Trophoblast cell (in vitro differentiated cells and primary cell): ENCODE measurements around the gene CACNA1C.

ENCODE experiments used
- DNase-seq, 2 donors: peaks; one replicate each; pipeline ENCODE4 v3.0.0-alpha.2; 2016
- H2AFZ ChIP-seq: 2 replicates; pipeline ENCODE4 v1.6.1; 2013; ENCODE audit warnings: low read length, moderate library complexity, mild to moderate bottlenecking; ENCODE audit not compliant: insufficient read depth, poor library complexity
- H2AK5ac ChIP-seq: 2 replicates; pipeline ENCODE4 v1.6.1; 2013; ENCODE audit warnings: mild to moderate bottlenecking, low read length
- H2BK120ac ChIP-seq: 2 replicates; pipeline ENCODE4 v1.6.1; 2013; ENCODE audit warnings: low read length, mild to moderate bottlenecking, moderate library complexity; ENCODE audit not compliant: insufficient read depth, poor library complexity
- H2BK12ac ChIP-seq: 2 replicates; pipeline ENCODE4 v1.6.1; 2013; ENCODE audit warnings: mild to moderate bottlenecking, low read length, moderate library complexity
- H2BK5ac ChIP-seq: 2 replicates; pipeline ENCODE4 v1.6.1; 2013; ENCODE audit warnings: low read length, low read depth, moderate library complexity, mild to moderate bottlenecking; ENCODE audit not compliant: poor library complexity
- H3K14ac ChIP-seq: 2 replicates; pipeline ENCODE4 v1.6.1; 2013; ENCODE audit warnings: mild to moderate bottlenecking, low read length
- H3K18ac ChIP-seq: 2 replicates; pipeline ENCODE4 v1.6.1; 2013; ENCODE audit warnings: mild to moderate bottlenecking, low read length
- H3K23ac ChIP-seq: 2 replicates; pipeline ENCODE4 v1.6.1; 2013; ENCODE audit warnings: low read length
- H3K27ac ChIP-seq: 2 replicates; pipeline ENCODE4 v1.5.1; 2013; ENCODE audit warnings: low read depth, mild to moderate bottlenecking, inconsistent platforms, low read length, moderate library complexity
- H3K27me3 ChIP-seq: 2 replicates; pipeline ENCODE4 v1.6.1; 2013; ENCODE audit warnings: inconsistent platforms, mild to moderate bottlenecking, low read length, moderate library complexity; ENCODE audit not compliant: insufficient read depth
- H3K36me3 ChIP-seq, 2 experiments: 1 replicate in 1 of 2; 2 replicates in 1 of 2; pipeline ENCODE4 v1.6.1; 2013; ENCODE audit warnings: low read length in 2 of 2, mild to moderate bottlenecking in 2 of 2, moderate library complexity in 1 of 2; ENCODE audit not compliant: insufficient read depth in 2 of 2, control insufficient read depth in 1 of 2
- H3K4ac ChIP-seq: 2 replicates; pipeline ENCODE4 v1.6.1; 2013; ENCODE audit warnings: low read depth, mild to moderate bottlenecking, low read length, moderate library complexity
- H3K4me1 ChIP-seq, 2 experiments: 1 replicate in 1 of 2; 2 replicates in 1 of 2; pipeline ENCODE4 v1.6.1; 2013; ENCODE audit warnings: low read length in 2 of 2, mild to moderate bottlenecking in 2 of 2, moderate library complexity in 1 of 2; ENCODE audit not compliant: insufficient read depth in 2 of 2, control insufficient read depth in 1 of 2
- H3K4me2 ChIP-seq: 2 replicates; pipeline ENCODE4 v1.6.1; 2013; ENCODE audit warnings: inconsistent platforms, mild to moderate bottlenecking, low read length, moderate library complexity
- H3K4me3 ChIP-seq: 2 replicates; pipeline ENCODE4 v1.5.1; 2013; ENCODE audit warnings: mild to moderate bottlenecking, low read depth, low read length, inconsistent platforms
- H3K79me1 ChIP-seq: one replicate; pipeline ENCODE4 v1.6.1; 2013; ENCODE audit warnings: low read length
- H3K79me2 ChIP-seq: 2 replicates; pipeline ENCODE4 v1.6.1; 2013; ENCODE audit warnings: low read length, mild to moderate bottlenecking; ENCODE audit not compliant: control insufficient read depth, insufficient read depth, poor library complexity
- H3K9ac ChIP-seq: 2 replicates; pipeline ENCODE4 v1.6.1; 2013; ENCODE audit warnings: mild to moderate bottlenecking, low read length
- H3K9me3 ChIP-seq: 2 replicates; pipeline ENCODE4 v1.6.1; 2013; ENCODE audit warnings: low read depth, mild to moderate bottlenecking, control low read depth, inconsistent platforms, low read length; ENCODE audit not compliant: insufficient read depth
- H4K12ac ChIP-seq: 2 replicates; pipeline ENCODE4 v1.6.1; 2013; ENCODE audit warnings: low read depth, mild to moderate bottlenecking, low read length, moderate library complexity
- H4K8ac ChIP-seq: 2 replicates; pipeline ENCODE4 v1.6.1; 2013; ENCODE audit warnings: low read depth, mild to moderate bottlenecking, low read length, moderate library complexity
- H4K91ac ChIP-seq: one replicate; pipeline ENCODE4 v1.6.1; 2013; ENCODE audit warnings: low read depth, mild to moderate bottlenecking, low read length, moderate library complexity
- WGBS: extraction: QIAGEN DNeasy Blood & Tissue Kit; methylation state at CpG from one replicate; pipeline ENCODE4 v1.1.7; 2013; ENCODE audit warnings: missing lambda C conversion rate; ENCODE audit not compliant: insufficient read length, insufficient coverage; ENCODE audit errors: extremely low coverage; 5-methylcytosine and 5-hydroxymethylcytosine counted together

CACNA1C gene

DNA sequence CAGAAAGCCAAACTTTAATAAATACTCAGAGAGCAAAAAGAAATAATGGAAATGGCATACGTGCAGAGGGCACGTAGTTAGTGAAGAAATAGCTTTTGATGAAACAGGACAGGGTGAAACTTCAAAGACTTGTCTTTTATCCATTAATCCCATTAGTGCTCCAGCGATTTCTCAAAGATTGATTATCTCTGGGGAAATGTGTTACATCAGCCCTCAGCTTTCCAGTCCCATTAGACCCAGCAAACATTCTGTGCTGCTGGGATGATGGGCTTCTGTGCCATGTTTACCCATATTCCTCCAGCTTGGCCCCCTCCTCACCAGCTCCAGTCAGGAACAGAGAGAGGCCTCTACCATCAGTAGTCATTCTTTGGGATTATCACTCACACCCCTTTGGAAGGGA is 113.1 kb downstream of the CACNA1C start:
- Histone ChIP-seq H4K12ac (no peak overlapping the region), H4K91ac (no peak overlapping the region), H3K9me3 (no peaks in the 10 kb centered on the region), H3K27me3 (no peaks in the 10 kb centered on the region), H3K36me3 (no peaks in the 10 kb centered on the region), H3K18ac (no peak overlapping the region), H3K4me3 (no peak overlapping the region), H4K8ac (no peak overlapping the region), H3K27ac (no peak overlapping the region), H3K79me2 (no peaks in the 10 kb centered on the region), H3K9ac (no peak overlapping the region), H2BK120ac (no peak overlapping the region), H3K4me1 (peaks cover 0 to 3% of the 10 kb centered on the region in 2 experiments), H2AFZ (no peak overlapping the region), H3K4me2 (no peak overlapping the region), H3K23ac (no peak overlapping the region), H2BK5ac (no peak overlapping the region), H3K14ac (no peak overlapping the region), H3K4ac (no peak overlapping the region), H3K79me1 (no peaks in the 10 kb centered on the region), H2AK5ac (no peak overlapping the region), H2BK12ac (no peak overlapping the region)
- no CpG with 5 or more reads among the region's 3 CpGs for WGBS
- DNase-seq: no peak

DNA sequence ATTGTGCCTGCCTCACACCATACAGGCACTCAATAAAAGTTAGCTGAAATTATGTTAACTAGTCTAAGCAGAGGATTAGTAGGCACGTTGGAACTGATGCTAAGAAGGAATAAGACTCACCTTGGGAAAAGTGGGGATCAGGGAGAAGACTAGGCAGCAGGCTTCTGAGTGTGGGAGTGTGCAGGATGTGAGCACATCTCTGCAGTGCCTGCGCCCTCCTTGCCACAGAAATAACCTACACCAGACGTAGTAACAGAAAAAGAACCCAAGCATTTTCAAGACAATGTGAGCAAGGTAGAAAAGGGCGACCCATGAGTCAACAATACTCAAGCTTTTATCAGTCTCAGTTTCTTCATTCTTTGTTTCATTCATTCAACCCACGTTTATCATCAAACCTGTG is 113.9 kb downstream of the CACNA1C start:
- Histone ChIP-seq H3K27me3 (no peaks in the 10 kb centered on the region), H4K8ac (no peak overlapping the region), H3K36me3 (no peaks in the 10 kb centered on the region), H2BK120ac (no peak overlapping the region), H3K9ac (no peak overlapping the region), H3K79me2 (no peaks in the 10 kb centered on the region), H4K12ac (no peak overlapping the region), H4K91ac (no peak overlapping the region), H2BK12ac (no peak overlapping the region), H2AFZ (no peak overlapping the region), H3K4me1 (no peaks in the 10 kb centered on the region), H3K27ac (no peak overlapping the region), H2AK5ac (no peak overlapping the region), H3K14ac (no peak overlapping the region), H3K4ac (no peak overlapping the region), H3K18ac (no peak overlapping the region), H2BK5ac (no peak overlapping the region), H3K4me2 (no peak overlapping the region), H3K4me3 (no peak overlapping the region), H3K9me3 (no peaks in the 10 kb centered on the region), H3K79me1 (no peaks in the 10 kb centered on the region), H3K23ac (no peak overlapping the region)
- no CpG with 5 or more reads among the region's 5 CpGs for WGBS
- no peak for DNase-seq

DNA sequence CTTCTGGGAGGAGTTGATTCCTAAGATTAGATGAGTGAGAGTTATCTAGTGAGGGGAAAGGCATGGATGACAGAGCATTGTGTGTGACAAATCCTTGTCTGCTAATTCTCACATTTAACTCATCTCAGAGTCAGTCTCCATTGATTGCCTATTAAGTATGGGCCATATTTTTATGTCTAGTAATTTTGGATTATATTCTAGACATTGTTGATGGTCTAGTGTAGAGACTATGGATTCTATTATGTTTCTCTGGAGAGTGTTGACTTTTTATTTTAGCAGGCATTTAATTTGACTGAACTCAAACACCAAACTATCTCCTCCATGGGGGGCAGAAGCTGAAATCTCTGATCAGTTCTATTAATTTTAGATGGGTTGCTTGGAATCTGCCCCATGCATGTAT is 114.4 kb downstream of the CACNA1C start:
- no peak overlapping the region for H3K18ac ChIP-seq
- H3K9ac ChIP-seq: no peak overlapping the region
- no peak overlapping the region for H3K4ac ChIP-seq
- H2BK5ac ChIP-seq: no peak overlapping the region
- no peaks in the 10 kb centered on the region for H3K79me1 ChIP-seq
- no peak overlapping the region for H2AFZ ChIP-seq
- no peak overlapping the region for H4K12ac ChIP-seq
- no peak overlapping the region for H4K91ac ChIP-seq
- H2AK5ac ChIP-seq: no peak overlapping the region
- H3K27me3 ChIP-seq: no peaks in the 10 kb centered on the region
- H3K23ac ChIP-seq: no peak overlapping the region
- no peaks in the 10 kb centered on the region for H3K9me3 ChIP-seq
- H3K14ac ChIP-seq: no peak overlapping the region
- no peak overlapping the region for H3K4me2 ChIP-seq
- H4K8ac ChIP-seq: no peak overlapping the region
- no peaks in the 10 kb centered on the region for H3K36me3 ChIP-seq
- no peak overlapping the region for H3K27ac ChIP-seq
- no peak overlapping the region for H2BK12ac ChIP-seq
- no peak overlapping the region for H2BK120ac ChIP-seq
- no peaks in the 10 kb centered on the region for H3K4me1 ChIP-seq
- DNase-seq: no peak
- H3K79me2 ChIP-seq: no peaks in the 10 kb centered on the region
- H3K4me3 ChIP-seq: no peak overlapping the region

DNA sequence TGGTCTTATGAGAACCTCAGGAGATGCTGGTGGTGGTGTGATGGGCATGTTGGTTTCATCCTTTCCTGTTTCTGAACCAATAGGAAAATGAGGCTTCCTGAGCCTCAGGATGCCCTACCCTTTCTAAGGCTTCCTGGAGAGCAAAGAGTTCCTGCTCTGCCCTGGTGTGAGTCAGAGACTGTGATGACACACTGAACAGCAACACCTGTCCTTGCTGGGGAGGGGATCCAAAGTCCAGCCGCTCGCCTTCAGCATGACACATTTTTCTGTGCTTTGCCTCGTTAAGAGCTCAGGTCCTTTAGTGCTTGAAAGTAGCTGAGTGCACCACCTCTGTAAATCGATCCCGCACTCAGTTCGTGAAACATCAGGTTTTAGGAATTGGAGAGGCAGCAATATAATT is 116.0 kb downstream of the CACNA1C start:
- Histone ChIP-seq H2BK120ac (no peak overlapping the region), H3K9ac (no peak overlapping the region), H3K9me3 (no peaks in the 10 kb centered on the region), H4K91ac (no peak overlapping the region), H3K18ac (no peak overlapping the region), H2BK12ac (no peak overlapping the region), H3K4me2 (no peak overlapping the region), H3K4ac (no peak overlapping the region), H3K14ac (no peak overlapping the region), H3K4me1 (no peaks in the 10 kb centered on the region), H2BK5ac (no peak overlapping the region), H3K27me3 (no peaks in the 10 kb centered on the region), H3K4me3 (no peak overlapping the region), H4K12ac (no peak overlapping the region), H2AK5ac (no peak overlapping the region), H3K79me2 (no peaks in the 10 kb centered on the region), H2AFZ (no peak overlapping the region), H4K8ac (no peak overlapping the region), H3K36me3 (no peaks in the 10 kb centered on the region), H3K79me1 (no peaks in the 10 kb centered on the region), H3K27ac (no peak overlapping the region), H3K23ac (no peak overlapping the region)
- WGBS: no CpG with 5 or more reads among the region's 6 CpGs
- DNase-seq: peak; percentile 74 to 82

DNA sequence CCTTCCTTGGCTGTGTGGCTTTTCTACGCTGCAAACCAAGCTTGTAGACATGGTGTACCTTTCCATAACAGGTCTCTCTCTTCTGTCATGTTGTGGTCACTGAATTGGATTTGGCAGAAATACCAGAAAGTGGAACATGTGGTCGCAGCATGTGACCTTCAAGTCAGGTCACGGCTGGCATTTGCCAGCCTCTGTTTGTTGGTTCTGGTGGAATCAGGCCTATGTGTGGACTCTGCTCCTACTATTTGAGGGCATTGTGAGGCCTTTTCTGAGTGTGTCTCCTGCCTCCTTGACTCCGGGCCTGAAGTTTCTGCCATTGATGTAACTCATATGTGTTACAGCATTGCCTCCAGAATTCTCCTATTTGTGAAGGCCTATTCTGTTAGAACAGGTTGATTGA is 116.7 kb downstream of the CACNA1C start:
- no peaks in the 10 kb centered on the region for H3K9me3 ChIP-seq
- no peak overlapping the region for H3K4ac ChIP-seq
- DNase-seq: no peak
- H3K4me1 ChIP-seq: no peaks in the 10 kb centered on the region
- H2BK120ac ChIP-seq: no peak overlapping the region
- no peaks in the 10 kb centered on the region for H3K27me3 ChIP-seq
- no peak overlapping the region for H3K4me3 ChIP-seq
- no peak overlapping the region for H2AK5ac ChIP-seq
- no peak overlapping the region for H4K91ac ChIP-seq
- H4K12ac ChIP-seq: no peak overlapping the region
- H3K79me1 ChIP-seq: no peaks in the 10 kb centered on the region
- H2BK12ac ChIP-seq: no peak overlapping the region
- H3K27ac ChIP-seq: no peak overlapping the region
- no peak overlapping the region for H3K14ac ChIP-seq
- no peak overlapping the region for H3K23ac ChIP-seq
- no peaks in the 10 kb centered on the region for H3K79me2 ChIP-seq
- no peak overlapping the region for H2BK5ac ChIP-seq
- H2AFZ ChIP-seq: no peak overlapping the region
- H3K9ac ChIP-seq: no peak overlapping the region
- H3K36me3 ChIP-seq: no peaks in the 10 kb centered on the region
- no peak overlapping the region for H3K18ac ChIP-seq
- H3K4me2 ChIP-seq: no peak overlapping the region
- no CpG with 5 or more reads among the region's 4 CpGs for WGBS
- H4K8ac ChIP-seq: no peak overlapping the region
